CD4-positive, alpha-beta memory T cell (primary cell): Measurements from ENCODE around the gene HSPBP1. TPM values are rescaled to one million over a fixed set of nuclear protein-coding genes. Genes with fewer than 3 reads are reported as not detected.

Experiments used
- CTCF ChIA-PET: fragments of 350-600 bp; sonication (Branson Sonifier 250); formaldehyde crosslinking; loops from one replicate; lab custom pipeline; 2021; ENCODE audit warnings: inconsistent platforms; ENCODE audit not compliant: partially characterized antibody; lab: Charles Lee
- POLR2A ChIA-PET: fragments of 350-600 bp; sonication (Branson Sonifier 250); formaldehyde crosslinking; loops from one replicate; lab custom pipeline; 2021; ENCODE audit not compliant: partially characterized antibody; lab: Charles Lee
- DNase-seq, 5 donors: peaks; one replicate each; pipeline versions ENCODE4 v3.0.0 to v3.0.0-alpha.2; 2020 to 2022; ENCODE audit warnings: mixed read lengths in 1 of 5
- H3K27ac ChIP-seq: one replicate; pipeline ENCODE4 v1.7.0; 2013; ENCODE audit warnings: low read depth, low read length
- H3K27me3 ChIP-seq: 2 replicates; pipeline ENCODE4 v1.7.0; 2013; ENCODE audit warnings: mild to moderate bottlenecking, low read length, moderate library complexity; ENCODE audit not compliant: insufficient read depth
- H3K36me3 ChIP-seq: 2 replicates; pipeline ENCODE4 v1.7.0; 2013; ENCODE audit warnings: mild to moderate bottlenecking, low read length, moderate library complexity; ENCODE audit not compliant: insufficient read depth
- H3K4me1 ChIP-seq: 2 replicates; pipeline ENCODE4 v1.7.0; 2013; ENCODE audit warnings: mild to moderate bottlenecking, low read length, moderate library complexity; ENCODE audit not compliant: insufficient read depth
- H3K4me3 ChIP-seq, 2 donors: one replicate each; pipeline ENCODE4 v1.7.0; 2013; ENCODE audit warnings: low read length in 2 of 2, mild to moderate bottlenecking in 1 of 2
- H3K9me3 ChIP-seq, 2 donors: one replicate each; pipeline ENCODE4 v1.7.0; 2013; ENCODE audit warnings: low read length in 2 of 2, control low read depth in 1 of 2; ENCODE audit not compliant: control insufficient read depth in 1 of 2
- H3K27ac Mint-ChIP-seq, 7 donors: one replicate each; pipeline ENCODE4 v1.8.0; 2020 to 2021; ENCODE audit warnings: mixed read lengths in 7 of 7, mild to moderate bottlenecking in 6 of 7, inconsistent platforms in 3 of 7, moderate library complexity in 3 of 7
- H3K27me3 Mint-ChIP-seq, 2 donors: one replicate each; pipeline ENCODE4 v1.8.0; 2020 to 2021; ENCODE audit warnings: mixed read lengths in 2 of 2
- H3K36me3 Mint-ChIP-seq, 2 donors: one replicate each; pipeline ENCODE4 v1.8.0; 2020 to 2021; ENCODE audit warnings: mixed read lengths in 2 of 2, inconsistent platforms in 1 of 2, mild to moderate bottlenecking in 1 of 2
- H3K4me1 Mint-ChIP-seq, 4 donors: one replicate each; pipeline ENCODE4 v1.8.0; 2020 to 2021; ENCODE audit warnings: mixed read lengths in 4 of 4, mild to moderate bottlenecking in 1 of 4
- H3K4me3 Mint-ChIP-seq, 8 donors: one replicate each; pipeline ENCODE4 v1.8.0; 2020 to 2021; ENCODE audit warnings: mixed read lengths in 8 of 8, mild to moderate bottlenecking in 7 of 8, moderate library complexity in 6 of 8, inconsistent platforms in 3 of 8
- H3K9me3 Mint-ChIP-seq, 8 donors: one replicate each; pipeline ENCODE4 v1.8.0; 2020 to 2021; ENCODE audit warnings: mixed read lengths in 8 of 8, mild to moderate bottlenecking in 5 of 8, inconsistent platforms in 3 of 8, moderate library complexity in 1 of 8
- intact Hi-C: fragments of 100-400 bp; cut with micrococcal nuclease; formaldehyde crosslinking; loops from one replicate; pipeline ENCODE4 v1.15.1; 2023
- polyA plus RNA-seq, 2 donors: library from polyadenylated mRNA; unstranded; fragments of 300-500 nt; fragmentation: Illumina TruSeq; gene quantifications; one replicate each; pipeline ENCODE4 v1.2.3, GENCODE V29; 2021
- total RNA-seq, 2 experiments: library from RNA; stranded (reverse); gene quantifications; one replicate each; pipeline ENCODE4 v1.2.3, GENCODE V29; 2021

Gene HSPBP1
- total and polyA plus RNA-seq, 4 experiments from 2014 or later, result 17.9 to 38.7 (median 27.1) TPM

GRCh38 chr19:55275851-55276719, 3.8 kb downstream of the HSPBP1 start:
- Histone ChIP-seq H3K27me3 (no peaks in the 10 kb centered on the region), H3K27ac (peak overlapping the region; percentile 36), H3K4me1 (peaks cover 33% of the 10 kb centered on the region), H3K36me3 (peaks cover 14% of the 10 kb centered on the region), H3K4me3 (no peak overlapping the region), H3K9me3 (no peaks in the 10 kb centered on the region)
- H3K4me3 Mint-ChIP-seq, result peak overlapping the region in 7 of 8 donors; percentile 13 to 48 (median 43)
- POLR2A ChIA-PET, result interaction anchor here (0.6 to 8.1 kb wide), 4 partner anchors 19 to 161 kb away, joined by 3 to 199 read pairs (median 4); partner anchors contain the start of genes KMT5C and PPP6R1
- CTCF ChIA-PET, result interaction anchor here (0.6 to 1.0 kb wide), 3 partner anchors 22 to 125 kb away, joined by 3 to 5 read pairs (median 3); no protein-coding TSS in a partner anchor
- no peaks in the 10 kb centered on the region for H3K9me3 Mint-ChIP-seq
- peak in 2 of 5 donors; percentile 12 to 20 for DNase-seq
- peaks cover 16 to 32% (median 22%) of the 10 kb centered on the region in 4 donors for H3K4me1 Mint-ChIP-seq
- H3K27me3 Mint-ChIP-seq, result no peaks in the 10 kb centered on the region
- peaks cover 31 to 47% of the 10 kb centered on the region in 2 donors for H3K36me3 Mint-ChIP-seq
- H3K27ac Mint-ChIP-seq, result peak overlapping the region in 6 of 7 donors; percentile 48 to 94 (median 84)
- intact Hi-C loops, result no loop called here

- H3K9me3 ChIP-seq, result no peaks in the 10 kb centered on the region
- ChIA-PET CTCF (no interaction called here), POLR2A (interaction anchor here (0.6 to 1.1 kb wide), 3 partner anchors 14 to 115 kb away, joined by 3 read pairs; partner anchors contain the start of gene PPP6R1)
- peaks cover 23% of the 10 kb centered on the region for H3K36me3 ChIP-seq
- H3K4me1 ChIP-seq, result peaks cover 21% of the 10 kb centered on the region
- Mint-ChIP-seq H3K9me3 (no peaks in the 10 kb centered on the region), H3K27me3 (no peaks in the 10 kb centered on the region), H3K4me1 (peaks cover 5 to 13% (median 9%) of the 10 kb centered on the region in 4 donors), H3K4me3 (no peak overlapping the region), H3K27ac (no peak overlapping the region), H3K36me3 (peaks cover 48 to 49% of the 10 kb centered on the region in 2 donors)
- H3K27me3 ChIP-seq, result no peaks in the 10 kb centered on the region
- DNase-seq, result no peak
- H3K4me3 ChIP-seq, result no peak overlapping the region
- H3K27ac ChIP-seq, result no peak overlapping the region
- intact Hi-C loops, result no loop called here
Observed at GRCh38 chr19:55273978-55274707, 5.8 kb downstream of the HSPBP1 start.

GRCh38 chr19:55272142-55272541, 7.8 kb downstream of the HSPBP1 start:
- ChIA-PET CTCF (no interaction called here), POLR2A (no interaction called here)
- Mint-ChIP-seq H3K4me3 (no peak overlapping the region), H3K27me3 (no peaks in the 10 kb centered on the region), H3K36me3 (peaks cover 48 to 52% of the 10 kb centered on the region in 2 donors), H3K4me1 (peaks cover 3 to 11% (median 9%) of the 10 kb centered on the region in 4 donors), H3K9me3 (no peaks in the 10 kb centered on the region), H3K27ac (peak overlapping the region in 2 of 7 donors; percentile 34 to 53)
- Histone ChIP-seq H3K36me3 (peaks cover 23% of the 10 kb centered on the region), H3K9me3 (no peaks in the 10 kb centered on the region), H3K4me3 (no peak overlapping the region), H3K27ac (no peak overlapping the region), H3K27me3 (no peaks in the 10 kb centered on the region), H3K4me1 (peaks cover 15% of the 10 kb centered on the region)
- intact Hi-C loops, result no loop called here
- no peak for DNase-seq

GRCh38 chr19:55270172-55270942, 9.6 kb downstream of the HSPBP1 start:
- no peak for DNase-seq
- intact Hi-C loops, result no loop called here
- no peak overlapping the region for H3K4me3 Mint-ChIP-seq
- no peaks in the 10 kb centered on the region for H3K9me3 ChIP-seq
- ChIA-PET CTCF (interaction anchor here (2.1 kb wide), 1 partner anchor 233 kb away, joined by 5 read pairs; no protein-coding TSS in a partner anchor), POLR2A (interaction anchor here (2.2 kb wide), 1 partner anchor 11 kb away, joined by 10 read pairs; the partner anchor contains the start of gene PPP6R1)
- peaks cover 0 to 3% (median 0%) of the 10 kb centered on the region in 8 donors for H3K9me3 Mint-ChIP-seq
- no peaks in the 10 kb centered on the region for H3K4me1 ChIP-seq
- H3K36me3 ChIP-seq, result peaks cover 23% of the 10 kb centered on the region
- no peaks in the 10 kb centered on the region for H3K27me3 ChIP-seq
- no peaks in the 10 kb centered on the region for H3K27me3 Mint-ChIP-seq
- H3K36me3 Mint-ChIP-seq, result peaks cover 35 to 46% of the 10 kb centered on the region in 2 donors
- H3K27ac ChIP-seq, result no peak overlapping the region
- H3K27ac Mint-ChIP-seq, result peak overlapping the region in 1 of 7 donors; percentile 5
- H3K4me3 ChIP-seq, result no peak overlapping the region
- peaks cover 0 to 10% (median 5%) of the 10 kb centered on the region in 4 donors for H3K4me1 Mint-ChIP-seq

GRCh38 chr19:55269299-55269698, 10.6 kb downstream of the HSPBP1 start:
- ChIA-PET CTCF (interaction anchor here (2.1 kb wide), 1 partner anchor 234 kb away, joined by 5 read pairs; no protein-coding TSS in a partner anchor), POLR2A (interaction anchor here (2.2 kb wide), 1 partner anchor 10 kb away, joined by 10 read pairs; the partner anchor contains the start of gene PPP6R1)
- intact Hi-C loops, result no loop called here
- H3K4me1 Mint-ChIP-seq, result peaks cover 0 to 10% (median 5%) of the 10 kb centered on the region in 4 donors
- Histone ChIP-seq H3K9me3 (no peaks in the 10 kb centered on the region), H3K4me1 (no peaks in the 10 kb centered on the region), H3K4me3 (no peak overlapping the region), H3K36me3 (peaks cover 23% of the 10 kb centered on the region), H3K27me3 (no peaks in the 10 kb centered on the region), H3K27ac (no peak overlapping the region)
- peak overlapping the region in 1 of 7 donors; percentile 31 for H3K27ac Mint-ChIP-seq
- no peaks in the 10 kb centered on the region for H3K27me3 Mint-ChIP-seq
- H3K4me3 Mint-ChIP-seq, result peak overlapping the region in 1 of 8 donors; percentile 9
- peaks cover 0 to 3% (median 0%) of the 10 kb centered on the region in 8 donors for H3K9me3 Mint-ChIP-seq
- H3K36me3 Mint-ChIP-seq, result peaks cover 31 to 46% of the 10 kb centered on the region in 2 donors
- no peak for DNase-seq

GRCh38 chr19:55266840-55267239, 13.1 kb downstream of the HSPBP1 start:
- H3K27me3 ChIP-seq, result no peaks in the 10 kb centered on the region
- H3K36me3 ChIP-seq, result peaks cover 9% of the 10 kb centered on the region
- Mint-ChIP-seq H3K4me1 (peaks cover 0 to 10% (median 5%) of the 10 kb centered on the region in 4 donors), H3K27me3 (no peaks in the 10 kb centered on the region), H3K9me3 (peaks cover 0 to 3% (median 0%) of the 10 kb centered on the region in 8 donors), H3K36me3 (peaks cover 16 to 39% of the 10 kb centered on the region in 2 donors), H3K4me3 (no peak overlapping the region), H3K27ac (no peak overlapping the region)
- no peak overlapping the region for H3K27ac ChIP-seq
- intact Hi-C loops, result no loop called here
- DNase-seq, result no peak
- CTCF ChIA-PET, result no interaction called here
- H3K4me1 ChIP-seq, result no peaks in the 10 kb centered on the region
- POLR2A ChIA-PET, result interaction anchor here (1.0 kb wide), 1 partner anchor 11 kb away, joined by 5 read pairs; no protein-coding TSS in a partner anchor
- H3K4me3 ChIP-seq, result no peak overlapping the region
- no peaks in the 10 kb centered on the region for H3K9me3 ChIP-seq
